GM12891 (cell line): Measurements from ENCODE around the gene DLGAP1.

Experiments
- PAX5 ChIP-seq: IDR thresholded peaks from 2 replicates; pipeline ENCODE4 v1.6.1; 2011; ENCODE audit warnings: low read length, moderate library complexity, mild to moderate bottlenecking; ENCODE audit not compliant: insufficient read depth, severe bottlenecking
- POLR2A ChIP-seq: IDR thresholded peaks from 2 replicates; pipeline ENCODE4 v1.6.1; 2011; ENCODE audit warnings: low read depth, low read length, control low read depth
- POLR2AphosphoS5 ChIP-seq: IDR thresholded peaks from 2 replicates; pipeline ENCODE4 v1.6.1; 2011; ENCODE audit warnings: low read depth, low read length, control low read depth
- SPI1 ChIP-seq: IDR thresholded peaks from 2 replicates; pipeline ENCODE4 v1.6.1; 2011; ENCODE audit warnings: low read depth, low read length, control low read depth
- TAF1 ChIP-seq: IDR thresholded peaks from 2 replicates; pipeline ENCODE4 v1.6.1; 2011; ENCODE audit warnings: low read depth, low read length, control low read depth

GRCh38 chr18:3848316-3848715 lies 606.8 kb downstream of the DLGAP1 start:
- no peak for TF ChIP-seq POLR2AphosphoS5
- TF ChIP-seq POLR2A, result no peak
- no peak for TF ChIP-seq TAF1
- TF ChIP-seq PAX5, result no peak
- no peak for TF ChIP-seq SPI1
